NCI-H1092 (cell line): ENCODE data around the gene LY6G5B.

Experiments
- DNase-seq: peaks from one replicate; lab custom pipeline; 2025; lab: John Stamatoyannopoulos, UW

The LY6G5B gene

DNA sequence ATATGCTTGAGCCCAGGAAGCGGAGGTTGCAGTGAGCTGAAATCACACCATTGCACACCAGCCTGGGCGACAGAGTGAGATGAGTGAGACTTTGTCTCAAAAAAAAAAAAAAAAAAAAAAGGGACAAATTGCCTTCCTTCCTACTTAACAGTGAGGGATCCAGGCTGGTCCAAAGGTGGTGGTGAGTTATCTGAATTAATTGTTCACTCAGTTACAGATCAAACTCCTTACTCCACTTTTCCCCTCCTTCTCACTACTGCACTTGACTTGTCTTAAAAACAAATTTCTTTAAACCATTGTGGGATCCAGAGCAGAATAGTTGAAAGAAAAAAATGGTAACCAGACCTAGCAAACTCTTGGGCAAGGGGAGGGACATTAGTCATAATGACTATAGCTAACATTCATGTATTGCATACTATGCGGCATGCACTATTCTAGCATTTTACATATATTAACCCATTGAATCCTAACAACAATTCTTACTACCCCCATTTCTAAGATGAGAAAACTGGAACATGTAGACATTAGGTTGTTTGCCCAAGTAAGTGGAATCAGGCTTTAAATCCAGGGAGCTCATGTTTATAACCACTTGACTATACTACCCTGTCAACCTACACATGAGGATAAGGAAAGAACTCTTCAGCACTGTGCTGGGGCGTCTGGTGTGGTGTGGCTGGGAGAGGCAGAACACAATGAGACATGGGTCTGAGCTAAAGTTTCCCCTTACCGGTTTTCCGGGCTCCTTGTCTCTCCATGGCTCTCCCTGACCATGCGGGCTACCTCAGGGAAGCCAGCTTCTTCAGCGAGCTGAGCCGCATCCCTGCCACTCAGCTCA lies 6.4 kb upstream of the LY6G5B start:
- DNase-seq = no peak

DNA sequence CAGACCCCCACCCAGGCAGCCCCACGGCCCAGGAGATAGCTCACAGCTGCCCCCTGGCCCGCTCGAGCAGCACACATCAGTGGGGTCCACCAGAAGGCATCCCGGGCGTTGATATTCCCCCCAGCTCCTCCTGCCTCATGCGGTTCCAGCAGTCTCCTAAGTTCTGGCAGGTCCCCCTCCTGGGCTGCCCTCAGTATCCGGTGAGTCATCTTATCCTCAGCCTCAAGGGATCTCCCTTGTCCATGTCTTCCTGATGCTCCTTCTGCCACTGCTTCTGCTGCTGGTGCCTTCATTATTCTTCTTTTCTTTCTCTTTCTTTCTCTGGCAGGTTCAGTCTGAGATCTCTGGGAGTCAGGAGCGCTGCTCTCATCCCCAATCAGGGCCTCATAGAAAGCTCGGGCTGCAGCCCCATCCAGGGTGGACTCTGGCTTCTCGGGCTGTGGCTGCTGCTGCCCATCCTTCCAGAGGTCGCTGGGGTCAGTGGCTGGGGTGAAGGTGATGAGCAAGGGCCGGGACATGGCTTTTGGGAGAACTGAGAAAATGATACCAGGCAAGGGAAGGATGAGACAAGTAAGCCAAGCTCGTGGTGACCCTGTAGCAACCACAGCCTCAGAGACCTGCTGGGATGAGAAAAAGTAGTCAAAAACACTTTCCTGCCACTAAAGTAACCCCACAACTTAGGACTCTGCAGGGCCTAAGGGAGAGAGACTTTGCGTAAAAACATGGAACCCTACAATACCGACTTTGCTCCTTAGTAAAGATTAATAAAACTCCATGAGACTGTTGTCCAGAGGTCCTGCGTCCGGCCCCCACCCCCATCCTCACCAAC lies 5.6 kb upstream of the LY6G5B start:
- DNase-seq = no peak

DNA sequence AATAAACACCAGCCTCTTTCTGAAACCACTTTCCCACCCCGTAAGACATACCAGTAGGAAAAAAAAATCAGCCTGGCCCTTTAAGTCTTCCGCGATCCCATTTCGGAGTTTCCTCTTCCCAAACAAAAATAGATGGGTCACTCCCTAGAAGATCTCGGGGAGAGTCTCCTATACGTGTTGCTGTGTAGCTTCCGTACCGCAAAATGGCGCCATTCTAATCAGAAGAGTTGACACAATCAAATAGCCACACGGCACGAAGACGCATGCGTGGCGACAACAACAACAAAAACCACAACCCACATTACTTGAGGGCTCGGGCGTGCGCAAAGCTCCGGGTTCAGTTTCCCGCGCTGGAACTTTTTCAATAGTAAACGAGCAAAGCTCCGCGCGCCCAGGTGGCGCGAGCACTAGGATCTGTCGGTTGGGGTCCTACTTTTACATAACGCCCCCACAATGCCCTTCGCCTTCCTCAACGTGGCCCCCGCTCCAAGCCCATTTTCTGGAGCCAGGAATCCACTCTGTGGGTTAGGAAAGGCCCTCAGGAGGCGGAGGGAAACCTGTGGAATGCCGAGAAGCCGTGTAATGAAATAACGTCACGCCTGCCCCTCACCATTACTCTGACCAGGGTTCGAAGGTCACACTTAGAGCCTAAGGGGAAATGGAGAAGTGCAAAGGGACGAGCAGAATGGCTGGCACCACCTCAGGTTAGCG lies 4.8 kb upstream of the LY6G5B start, which contains the start of gene GPANK1:
GPANK1 (minus strand) TSS at position 208 of the 711 bp plus-strand sequence. CDS start 519 bp downstream, outside the sequence.
- DNase-seq = peak; percentile 77

DNA sequence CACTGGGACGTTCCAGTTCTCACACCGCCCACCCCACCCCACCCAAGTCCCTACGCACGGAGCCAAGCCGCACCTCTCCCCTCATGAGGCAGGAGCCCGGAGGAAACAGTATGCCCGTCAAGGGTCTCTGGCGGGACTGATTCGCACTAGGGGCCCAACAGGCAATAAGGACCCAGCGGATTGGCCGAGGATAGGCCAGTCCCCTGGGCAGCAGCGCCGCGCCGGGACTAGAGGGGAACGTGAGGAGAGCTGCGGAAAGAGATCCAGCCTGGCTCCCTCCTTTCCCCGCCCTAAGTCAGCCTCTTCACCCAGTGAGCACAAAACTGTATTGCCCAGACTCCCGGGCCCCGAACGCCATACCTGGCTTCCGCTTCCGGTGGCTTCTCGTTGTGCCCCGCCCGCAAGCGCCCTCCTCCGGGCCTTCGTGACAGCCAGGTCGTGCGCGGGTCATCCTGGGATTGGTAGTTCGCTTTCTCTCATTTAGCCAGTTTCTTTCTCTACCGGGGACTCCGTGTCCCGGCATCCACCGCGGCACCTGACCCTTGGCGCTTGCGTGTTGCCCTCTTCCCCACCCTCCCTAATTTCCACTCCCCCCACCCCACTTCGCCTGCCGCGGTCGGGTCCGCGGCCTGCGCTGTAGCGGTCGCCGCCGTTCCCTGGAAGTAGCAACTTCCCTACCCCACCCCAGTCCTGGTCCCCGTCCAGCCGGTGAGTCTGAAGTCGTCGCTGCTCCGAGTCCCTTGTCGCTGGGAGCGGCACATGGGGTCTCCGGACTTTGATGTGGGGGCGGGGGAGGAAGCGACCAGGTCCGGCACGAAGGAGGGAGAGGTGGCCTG lies 4.1 kb upstream of the LY6G5B start, which contains the start of gene CSNK2B:
CSNK2B (plus strand) TSS at position 580 of the 836 bp plus-strand sequence. CDS start 752 bp downstream, outside the sequence.
- DNase-seq = peak; percentile 90

DNA sequence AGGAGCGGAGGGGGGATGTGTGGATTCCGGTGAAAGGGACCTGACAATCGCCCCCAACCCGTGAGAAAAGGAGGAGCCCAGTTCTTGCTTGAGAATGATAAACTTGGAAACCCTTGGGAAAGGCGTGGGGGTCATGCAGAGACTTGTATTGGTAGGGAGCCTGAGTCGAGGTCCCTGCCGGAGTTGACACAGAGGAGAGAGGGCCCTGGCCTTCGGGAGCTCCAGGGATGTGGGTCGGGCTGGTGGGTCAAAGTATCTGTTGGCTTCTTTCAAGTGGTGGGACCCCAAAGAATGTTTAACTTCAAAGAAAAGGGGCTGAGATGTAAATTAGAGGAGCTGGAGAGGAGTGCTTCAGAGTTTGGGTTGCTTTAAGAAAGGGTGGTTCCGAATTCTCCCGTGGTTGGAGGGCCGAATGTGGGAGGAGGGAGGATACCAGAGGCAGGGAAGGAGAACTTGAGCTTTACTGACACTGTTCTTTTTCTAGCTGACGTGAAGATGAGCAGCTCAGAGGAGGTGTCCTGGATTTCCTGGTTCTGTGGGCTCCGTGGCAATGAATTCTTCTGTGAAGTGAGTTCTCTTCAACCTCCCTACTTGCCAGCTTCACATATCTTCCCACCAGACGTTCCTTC lies 3.3 kb upstream of the LY6G5B start:
- no peak for DNase-seq

DNA sequence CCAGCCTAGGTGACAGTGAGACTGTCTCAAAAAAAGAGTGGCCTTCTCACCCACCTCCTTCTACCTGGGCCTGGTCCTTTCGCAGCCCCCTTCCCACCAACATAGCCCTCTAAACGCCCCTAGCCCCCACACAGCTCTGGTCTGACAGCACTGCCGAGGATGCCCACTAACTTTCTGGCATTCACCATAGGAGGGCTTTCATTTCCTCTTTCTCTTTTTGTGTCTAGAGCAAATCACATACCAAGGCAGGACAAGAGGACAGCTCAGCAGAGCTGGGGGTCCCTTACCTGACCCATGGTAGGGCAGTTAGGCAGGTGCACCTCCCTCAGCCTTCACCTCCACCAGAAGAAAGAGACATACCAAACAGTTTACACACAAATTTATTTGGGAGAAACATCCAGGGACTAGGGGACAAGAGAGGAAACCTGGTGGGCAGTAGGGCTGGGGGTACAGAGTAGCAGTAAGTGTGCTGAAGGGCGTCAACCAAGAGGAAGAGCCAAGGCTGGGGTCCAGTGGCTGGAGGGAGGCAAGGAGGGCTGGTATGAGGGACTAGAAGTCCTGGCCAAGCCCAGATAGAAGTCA lies 6.6 kb downstream of the LY6G5B start:
- DNase-seq = no peak

DNA sequence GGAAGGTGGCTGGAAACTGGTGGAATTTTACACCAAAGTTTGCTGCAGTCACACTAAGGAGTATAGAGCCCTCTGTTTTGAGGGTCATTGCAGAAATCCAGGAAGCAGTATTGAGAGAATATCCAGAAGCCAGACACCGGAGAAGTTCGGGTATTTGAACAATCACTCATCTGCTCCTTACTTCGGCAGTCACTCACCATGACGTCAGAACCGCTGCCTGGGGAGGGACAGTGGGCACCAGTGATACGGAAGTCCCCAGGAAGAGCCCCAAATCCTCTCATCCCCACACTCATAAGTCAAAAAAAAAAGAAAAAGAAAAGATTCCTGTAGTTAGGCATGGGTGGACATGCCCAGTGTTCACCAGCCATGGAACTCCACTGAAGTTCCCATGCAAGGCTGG lies 7.1 kb downstream of the LY6G5B start:
- DNase-seq = no peak

DNA sequence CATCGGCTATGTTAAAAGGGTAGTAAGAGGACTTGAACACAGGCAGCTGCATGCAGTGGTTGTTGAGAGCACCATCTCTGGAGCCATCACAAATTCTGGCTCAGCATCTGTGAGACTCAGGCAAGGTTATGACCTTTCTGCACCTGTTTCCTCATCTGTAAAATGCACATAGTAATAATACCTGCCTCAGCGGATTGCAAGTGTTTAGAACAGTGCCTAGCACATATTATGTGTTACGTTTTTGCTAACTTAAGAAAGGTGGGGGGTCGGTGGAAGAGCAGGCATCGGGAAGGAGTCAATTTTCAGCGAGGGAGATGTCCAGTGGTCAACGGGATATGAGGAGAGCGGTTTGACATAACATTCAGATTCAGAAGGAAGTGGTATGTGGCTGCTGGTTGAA lies 8.2 kb downstream of the LY6G5B start:
- DNase-seq = no peak

DNA sequence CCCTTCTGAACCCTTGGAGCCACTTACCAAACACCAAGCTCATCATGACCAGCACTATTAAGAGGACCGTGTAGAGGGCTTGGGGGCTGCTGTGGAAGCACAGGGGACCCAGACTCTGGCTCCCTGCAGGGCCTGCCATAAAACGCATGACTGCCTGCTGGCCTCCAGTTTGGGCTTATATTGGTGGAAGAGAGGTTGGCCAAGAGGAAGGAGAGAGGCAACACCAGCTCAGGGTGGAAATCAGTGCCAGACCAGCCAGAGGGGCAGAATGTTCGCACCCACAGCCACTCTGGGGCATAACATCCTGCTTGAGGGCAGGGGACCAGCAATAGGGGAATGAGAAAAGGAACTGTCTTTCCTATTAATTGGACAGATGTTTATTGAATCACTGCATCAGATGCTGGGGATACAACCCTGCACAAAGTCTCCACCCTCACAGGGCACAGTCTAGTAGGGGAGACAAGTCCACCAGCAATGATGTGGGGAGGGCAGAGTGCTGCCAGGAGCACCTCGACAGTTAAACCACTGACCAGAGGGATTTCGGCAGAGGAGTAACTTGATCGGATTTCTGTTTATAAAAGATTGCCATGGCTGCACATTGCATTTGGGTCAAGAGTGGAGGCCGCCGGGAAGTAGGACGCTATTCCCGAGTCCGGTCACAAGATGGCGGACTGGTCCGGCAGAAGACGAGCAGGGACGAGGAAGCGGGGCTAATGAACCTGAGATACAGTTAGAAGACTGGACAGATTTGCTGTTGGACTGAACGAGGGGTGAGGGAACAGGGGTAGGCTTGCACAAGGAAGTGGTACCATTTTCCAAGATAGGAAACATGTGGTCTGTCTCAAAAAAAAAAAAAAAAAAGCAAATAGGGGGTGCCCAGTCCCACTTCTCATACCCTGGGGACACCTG lies 10.7 kb downstream of the LY6G5B start, which contains the start of gene LY6G5C:
LY6G5C (minus strand) TSS at position 842 of the 909 bp plus-strand sequence; CDS start at position 148, 694 bp downstream.
- peak; percentile 35 for DNase-seq

DNA sequence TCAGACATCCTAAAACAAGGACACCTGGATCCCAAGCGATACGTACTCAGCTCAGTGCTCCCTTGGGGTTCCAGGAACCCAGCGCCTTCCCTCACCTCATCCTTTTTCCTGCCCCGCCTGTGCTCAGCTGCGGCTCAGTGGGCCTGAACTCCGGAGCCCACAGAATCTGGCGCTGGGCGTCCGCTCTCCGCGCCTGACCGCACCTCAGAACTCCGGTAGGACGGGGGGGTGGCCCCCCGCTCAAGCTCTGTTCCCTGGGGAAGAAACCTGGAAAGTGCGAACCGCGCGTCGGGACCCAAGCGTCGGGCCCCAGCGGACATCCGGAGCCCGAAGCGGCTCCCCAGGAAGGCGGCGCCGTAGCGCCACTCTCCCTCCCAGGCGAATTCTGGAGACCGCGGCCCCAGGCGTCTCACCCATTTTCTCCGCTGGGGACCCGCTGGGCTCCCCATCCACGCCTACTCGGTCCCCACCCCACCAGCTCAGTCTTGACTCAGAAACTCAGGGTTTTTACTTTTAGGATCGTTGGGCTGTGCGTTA lies 11.4 kb downstream of the LY6G5B start:
- peak; percentile 3 for DNase-seq

DNA sequence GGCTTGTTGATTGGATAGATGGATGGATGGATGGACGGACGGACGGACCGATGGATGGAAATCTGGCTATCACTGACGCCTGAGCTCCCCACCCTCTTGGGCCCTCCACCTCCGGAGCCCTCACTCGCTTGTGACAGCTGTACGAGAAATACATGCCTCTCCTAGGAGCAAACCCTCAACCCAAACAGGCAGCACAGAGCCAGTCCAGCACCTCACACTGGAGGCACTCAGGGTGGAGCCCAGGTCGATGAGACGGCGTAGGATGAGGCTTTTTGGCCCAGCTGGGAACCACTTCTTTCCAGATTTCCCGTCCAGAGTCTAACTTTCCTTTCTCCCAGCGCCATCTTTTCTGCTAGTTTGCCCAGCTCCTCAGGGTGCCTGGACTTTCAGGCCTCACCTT lies 13.8 kb downstream of the LY6G5B start:
- no peak for DNase-seq

DNA sequence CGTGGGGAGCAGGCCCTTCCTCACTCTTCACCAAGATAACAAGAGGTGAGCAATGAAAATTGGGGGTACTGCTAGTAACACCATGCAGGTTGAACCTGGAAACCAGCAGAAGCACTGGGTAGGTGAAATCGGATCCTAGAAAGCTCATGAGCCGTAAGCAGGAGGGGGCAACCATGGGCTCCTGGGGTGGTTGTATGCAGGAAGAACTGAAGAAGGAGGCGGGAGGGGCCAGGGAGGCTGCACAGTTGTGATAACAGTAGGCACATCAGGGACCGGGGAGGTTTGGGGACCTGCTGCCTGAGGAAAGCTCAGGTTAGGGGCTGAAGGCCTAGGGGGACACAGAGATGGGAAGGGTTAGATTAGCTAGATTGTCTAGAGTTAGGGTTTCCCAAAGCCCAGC lies 16.7 kb downstream of the LY6G5B start:
- DNase-seq = no peak

DNA sequence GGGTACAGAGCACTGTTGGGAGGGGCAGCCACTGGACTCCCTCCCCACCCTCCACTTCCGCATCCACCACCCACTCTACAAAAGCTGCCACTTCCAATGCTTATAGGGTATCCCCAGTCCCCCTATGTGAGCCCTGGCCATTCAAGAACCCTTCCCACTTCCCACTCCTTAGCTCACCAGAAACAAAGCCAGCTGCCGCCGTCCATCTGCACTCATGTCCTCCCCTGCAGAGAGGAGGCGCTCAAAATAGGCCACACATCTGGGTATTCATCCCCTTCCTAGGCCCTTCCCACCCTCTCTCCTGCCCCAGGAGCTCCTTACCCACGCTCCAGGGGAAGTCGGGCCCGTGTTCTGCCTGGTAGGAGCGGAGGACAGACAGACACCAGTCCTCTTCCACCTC lies 17.5 kb downstream of the LY6G5B start:
- DNase-seq = no peak

DNA sequence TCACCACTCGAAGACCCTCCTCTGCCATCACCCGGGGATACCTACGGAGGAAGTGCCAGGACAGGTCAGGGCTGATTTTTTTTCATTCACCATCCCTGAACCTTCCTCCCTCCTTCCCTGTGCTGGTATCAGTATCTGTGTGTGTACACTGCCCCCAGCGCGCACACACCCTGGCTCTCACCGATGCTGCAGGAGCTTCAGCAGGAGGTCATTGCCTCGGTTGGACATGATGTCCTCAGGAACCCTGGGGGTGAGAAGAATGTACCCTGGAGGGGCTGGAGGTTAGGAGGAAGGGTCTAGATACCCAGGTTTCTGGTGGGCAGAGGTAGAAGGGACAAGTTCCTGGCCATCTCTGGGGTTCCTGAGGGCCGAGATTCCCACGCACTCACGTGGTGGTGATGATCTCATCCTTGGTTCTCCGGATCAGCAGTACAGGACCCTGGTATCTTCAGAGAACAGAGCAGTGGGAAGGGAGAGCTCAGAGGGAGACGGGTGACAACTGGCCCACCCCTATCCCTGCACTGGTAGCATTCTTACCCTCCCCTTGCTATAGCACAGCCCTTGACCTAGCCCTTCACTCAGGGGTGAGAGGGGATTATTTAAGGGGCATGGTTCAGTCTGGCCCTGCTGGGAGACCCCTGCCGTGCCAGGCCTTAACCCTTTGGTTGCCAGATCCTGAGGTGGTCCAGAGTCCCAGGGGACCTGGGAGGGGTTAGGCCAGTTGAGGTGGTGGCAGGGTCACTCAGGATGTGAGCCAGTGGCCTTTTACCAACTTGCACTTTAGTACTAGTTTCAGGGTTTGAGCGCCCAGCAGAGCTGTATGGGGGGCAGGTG lies 18.3 kb downstream of the LY6G5B start:
- DNase-seq = no peak

DNA sequence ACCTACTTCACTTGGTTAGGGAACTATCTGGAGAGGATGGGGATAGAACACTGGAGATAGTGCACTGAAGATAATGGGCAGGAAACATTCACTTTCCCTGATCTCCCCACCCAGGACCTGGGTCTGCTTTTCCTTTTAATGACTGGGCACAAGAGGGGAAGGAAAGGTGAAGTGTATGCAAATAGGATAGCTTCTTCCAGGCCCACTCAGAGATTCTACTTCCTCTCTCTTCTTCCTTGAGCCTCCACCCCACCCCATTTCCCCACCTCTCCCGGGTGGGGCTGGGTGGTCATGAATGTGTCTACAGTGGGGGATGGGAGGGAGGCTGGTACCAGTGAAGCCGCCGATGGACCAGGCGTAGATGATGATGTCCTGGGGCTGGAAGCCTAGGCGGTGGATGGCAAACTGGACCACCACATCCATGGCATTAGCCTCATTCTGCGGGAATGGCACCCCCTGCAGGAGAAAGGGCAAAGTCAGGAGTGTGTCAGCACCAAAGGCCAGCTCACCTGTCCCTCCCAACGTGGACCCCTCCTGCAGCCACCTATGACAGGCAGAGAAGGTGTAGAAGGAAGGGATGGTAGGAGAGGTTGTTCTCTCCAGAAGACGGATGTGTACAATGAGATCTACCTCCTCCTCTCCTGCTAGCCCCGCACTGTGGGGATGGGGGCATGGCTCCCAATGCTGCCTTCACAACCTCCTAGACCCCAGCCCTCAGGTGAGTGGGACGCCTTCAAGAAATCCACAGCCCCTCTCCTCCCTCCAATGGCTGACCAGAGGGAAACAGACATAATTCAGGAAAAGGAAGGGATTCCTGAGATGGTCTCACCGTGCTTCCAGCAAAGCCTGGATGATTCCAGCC lies 19.7 kb downstream of the LY6G5B start:
- no peak for DNase-seq

DNA sequence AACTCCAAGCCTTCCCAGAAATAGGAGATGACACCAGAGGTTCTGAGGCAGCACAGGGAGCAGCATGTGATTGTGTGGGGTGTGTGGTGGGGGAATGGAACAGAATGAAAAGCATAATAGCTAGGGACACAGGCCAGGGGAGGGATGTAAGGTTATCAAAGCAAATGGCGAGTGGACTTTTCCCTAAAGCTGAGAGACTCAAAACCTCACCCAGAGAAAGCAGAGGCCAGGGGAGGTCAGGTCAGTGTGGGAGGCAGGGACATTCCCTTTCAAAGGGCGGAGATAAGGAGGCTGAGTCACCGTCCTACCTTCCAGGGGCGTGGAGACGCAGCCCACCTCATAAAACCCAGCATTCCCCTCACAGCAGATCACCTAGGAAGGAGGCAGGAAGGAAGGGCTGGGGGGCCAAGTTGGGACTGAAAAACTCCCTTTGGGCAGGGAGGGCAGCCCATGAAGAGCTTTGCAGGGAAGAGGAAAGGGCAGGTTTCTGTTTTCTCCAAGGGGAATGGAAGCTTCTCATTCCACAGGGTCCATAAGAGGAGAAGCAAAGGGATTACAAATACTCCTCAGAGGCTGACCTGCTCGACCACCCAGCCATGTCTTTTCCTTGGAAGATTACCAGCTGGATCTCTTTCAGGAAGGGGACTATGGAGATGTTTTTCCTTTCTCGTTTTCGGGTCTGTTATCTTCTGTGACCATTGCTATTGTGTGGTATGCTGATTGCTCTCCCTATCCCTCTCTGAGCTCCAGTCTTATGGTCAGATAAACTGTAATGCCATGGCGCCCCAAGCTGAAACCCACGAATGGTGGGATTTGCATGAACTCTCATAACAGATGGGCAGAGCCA lies 20.7 kb downstream of the LY6G5B start:
- no peak for DNase-seq
